T follicular helper cell (primary cell): ENCODE results near the gene C1orf21.

ENCODE experiments used
- DNase-seq: peaks from one replicate; pipeline ENCODE4 v3.0.0-alpha.2; 2020; ENCODE audit warnings: low read depth

Gene C1orf21

DNA sequence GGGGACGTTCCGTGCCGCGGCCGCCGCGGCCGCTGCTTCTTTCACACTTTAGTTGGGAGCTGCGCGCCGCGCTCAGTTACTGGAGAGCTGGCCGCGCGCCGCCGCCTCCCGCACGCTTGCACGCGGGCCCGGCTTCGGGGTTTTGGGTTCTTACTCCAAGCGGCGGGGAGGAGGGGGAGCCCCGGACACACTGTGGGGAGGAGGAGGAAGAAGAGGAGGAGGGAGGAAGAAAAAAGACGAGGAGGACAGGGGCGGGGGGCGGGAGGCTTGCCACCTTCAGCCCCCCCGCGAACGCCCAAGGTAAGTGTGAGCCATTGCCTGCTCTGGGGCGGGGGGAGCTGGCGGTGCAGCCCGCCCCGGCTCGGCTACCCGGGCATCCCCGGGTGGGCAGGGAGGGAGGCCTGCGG, 243 bp downstream of the C1orf21 start:
- DNase-seq, result no peak

DNA sequence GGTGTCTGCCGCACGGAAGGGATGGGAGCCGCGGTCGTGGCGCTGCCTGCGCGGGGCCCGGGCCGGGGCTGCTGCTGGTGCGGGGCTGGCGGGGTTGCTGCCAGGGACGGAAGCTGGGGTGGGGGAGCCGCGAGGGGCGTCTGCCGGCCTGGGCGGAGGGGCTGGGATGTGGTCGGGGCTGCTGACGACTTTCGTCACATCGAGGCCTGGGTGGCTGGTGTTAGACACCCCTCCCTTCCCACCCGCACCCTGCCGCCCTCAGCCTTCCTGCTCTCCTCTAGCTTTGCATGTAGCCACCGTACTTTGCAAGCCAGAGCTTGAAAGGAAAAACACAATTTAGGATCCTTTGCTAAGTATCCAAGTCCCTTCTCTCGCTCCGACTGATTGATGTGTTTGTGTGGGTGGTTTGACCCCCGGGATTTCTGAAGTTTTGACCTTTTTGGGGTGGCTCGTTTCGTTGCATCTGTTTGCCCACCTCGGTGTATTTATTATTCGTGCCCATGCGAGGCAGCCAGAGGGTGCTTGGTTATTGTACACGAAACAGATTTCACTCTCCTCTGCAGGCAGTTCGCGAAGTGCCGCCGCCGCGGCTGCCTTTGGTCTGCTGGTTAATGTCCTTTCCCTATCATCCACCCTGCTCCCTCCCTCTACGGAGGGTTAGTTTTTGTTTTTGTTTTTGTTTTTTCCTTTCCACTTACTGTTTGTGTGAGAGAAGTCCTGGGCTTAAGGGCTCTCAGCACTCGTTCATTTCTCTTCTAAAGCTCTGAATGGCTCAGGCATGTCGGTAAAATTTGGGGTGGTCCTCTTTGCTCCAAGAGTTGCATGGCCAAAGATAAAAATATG, 868 bp downstream of the C1orf21 start:
- DNase-seq, result no peak

DNA sequence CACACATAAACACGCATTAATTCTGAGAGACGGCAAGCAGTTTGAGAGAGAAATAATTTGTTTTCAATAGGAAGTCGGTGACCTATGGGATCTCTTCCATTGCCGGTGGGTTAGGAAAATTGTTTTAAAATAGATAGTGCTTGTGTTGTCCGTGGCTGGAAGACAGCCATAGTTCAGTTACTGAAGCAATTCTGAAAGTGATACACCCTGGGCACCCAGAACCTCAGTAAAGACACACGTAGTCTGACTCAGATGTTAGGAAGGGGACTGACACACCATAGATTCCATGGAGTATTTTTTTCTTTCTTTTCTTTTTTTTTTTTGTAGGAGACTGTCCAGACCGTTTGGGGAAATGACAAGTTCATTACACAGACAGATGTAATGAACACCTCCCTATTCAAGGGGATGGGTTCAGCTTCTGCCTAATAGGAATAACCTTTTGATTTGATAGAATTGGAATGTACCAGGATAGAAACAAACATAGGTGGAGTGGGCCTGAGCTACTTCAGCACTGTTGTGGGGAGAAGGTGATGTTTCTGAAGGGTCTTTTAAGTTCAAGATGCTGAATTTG, 1.6 kb downstream of the C1orf21 start:
- DNase-seq, result no peak

DNA sequence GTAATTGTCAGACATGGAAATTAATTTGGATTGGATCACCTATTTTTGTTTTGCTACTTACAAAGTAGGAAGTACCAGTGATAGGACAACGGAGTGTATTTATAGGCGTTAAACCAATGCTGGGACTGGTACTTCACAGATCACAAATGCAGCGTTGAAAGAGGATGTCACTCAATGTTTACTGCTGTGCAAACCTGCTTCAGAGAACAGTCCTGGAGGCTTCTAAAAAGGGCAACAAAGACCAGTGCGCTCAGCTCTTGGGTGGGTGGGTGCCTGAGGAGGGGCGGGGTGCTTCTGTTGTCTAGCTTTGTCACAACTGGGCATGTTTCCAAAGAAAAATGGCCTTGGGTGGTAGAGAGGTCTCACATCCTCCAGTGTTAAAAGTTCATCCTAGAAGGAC, 2.1 kb downstream of the C1orf21 start:
- DNase-seq, result no peak

DNA sequence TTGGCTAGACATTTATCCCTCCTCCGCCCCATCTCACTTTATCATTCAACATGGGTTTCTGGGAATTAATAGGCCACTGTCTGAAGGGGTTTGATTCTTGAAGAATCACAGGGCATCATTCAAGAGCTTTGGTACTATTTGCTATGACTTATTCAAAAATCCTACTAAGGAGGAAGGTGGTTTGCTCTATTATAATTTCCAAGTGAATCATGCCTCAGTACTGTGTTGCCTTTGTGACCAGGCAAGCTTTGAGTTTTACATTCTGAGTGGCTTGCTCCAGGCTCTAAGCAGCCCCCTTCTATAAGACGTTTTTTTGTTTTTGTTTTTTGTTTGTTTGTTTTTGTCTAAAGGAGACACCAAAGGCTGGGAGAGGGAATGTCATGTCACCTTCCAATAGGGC, 2.6 kb downstream of the C1orf21 start:
- no peak for DNase-seq

DNA sequence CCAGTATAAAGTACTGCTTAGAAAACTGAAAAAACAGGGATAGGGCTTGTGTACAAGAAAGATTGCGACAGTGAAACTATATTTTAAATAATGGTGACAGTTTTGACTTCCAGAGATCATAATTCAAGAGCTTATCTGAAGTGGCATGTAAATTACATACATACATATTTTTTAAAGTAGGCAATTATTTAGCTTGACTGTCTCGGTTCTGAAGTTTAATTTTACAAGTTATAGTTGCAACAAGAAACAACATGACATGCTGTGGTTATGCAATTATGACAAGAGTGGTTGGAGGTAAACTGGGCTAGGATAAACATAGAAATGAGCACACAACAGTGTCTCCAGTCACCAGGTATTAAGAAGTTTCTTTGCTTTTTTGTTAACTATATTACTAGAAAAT, 4.1 kb downstream of the C1orf21 start:
- DNase-seq, result no peak

DNA sequence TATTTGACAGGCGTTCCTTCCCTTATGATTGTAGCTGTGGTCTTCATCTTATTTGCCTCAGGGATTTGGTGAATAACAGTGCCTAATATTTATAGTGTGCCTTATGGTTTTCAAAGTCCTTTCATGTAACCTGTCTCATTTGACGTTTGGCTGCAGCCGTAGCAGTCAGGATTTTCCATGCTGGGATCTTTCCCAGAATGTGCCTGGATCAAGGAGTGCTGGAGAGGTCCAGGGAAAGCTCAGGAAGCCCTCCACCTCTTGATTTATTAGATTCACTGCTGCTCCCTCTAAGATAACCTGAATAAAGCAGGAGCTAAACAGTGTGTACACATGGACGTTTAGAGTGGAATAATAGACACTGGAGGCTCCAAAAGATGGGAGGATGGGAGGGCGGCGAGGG, 5.2 kb downstream of the C1orf21 start:
- DNase-seq, result no peak

DNA sequence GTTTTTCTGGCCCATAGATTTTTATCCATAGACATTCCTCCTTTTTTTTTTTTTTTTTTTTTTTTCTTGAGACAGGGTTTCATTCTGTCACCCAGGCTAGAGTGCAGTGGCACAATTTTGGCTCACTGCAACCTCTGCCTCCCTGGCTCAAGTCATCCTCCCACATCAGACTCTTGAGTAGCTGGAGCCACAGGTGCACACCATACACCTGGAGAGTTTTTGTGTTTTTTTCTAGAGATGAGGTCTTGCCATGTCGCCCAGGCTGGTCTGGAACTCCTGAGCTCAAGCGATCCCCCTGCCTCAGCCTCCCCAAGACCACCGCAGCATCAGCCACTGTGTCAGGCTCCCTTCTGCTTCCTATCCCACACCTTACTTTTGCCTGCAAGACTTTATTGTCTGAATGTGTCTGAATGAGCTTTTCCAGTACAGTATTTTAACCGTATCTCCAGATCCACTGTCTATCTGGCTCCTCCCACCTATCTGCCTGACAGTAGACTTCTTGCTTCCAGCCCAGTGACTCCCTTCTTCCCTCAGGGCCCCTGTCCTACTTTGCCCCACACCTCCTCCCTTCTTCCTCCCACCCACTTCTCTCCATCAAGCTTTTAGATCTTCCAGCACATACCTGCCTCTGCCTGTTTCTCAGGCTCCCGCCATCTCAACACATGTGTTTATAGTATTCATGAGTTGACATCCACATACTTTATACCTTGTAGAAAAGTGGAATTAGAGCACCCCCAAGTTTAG, 6.1 kb downstream of the C1orf21 start:
- no peak for DNase-seq

DNA sequence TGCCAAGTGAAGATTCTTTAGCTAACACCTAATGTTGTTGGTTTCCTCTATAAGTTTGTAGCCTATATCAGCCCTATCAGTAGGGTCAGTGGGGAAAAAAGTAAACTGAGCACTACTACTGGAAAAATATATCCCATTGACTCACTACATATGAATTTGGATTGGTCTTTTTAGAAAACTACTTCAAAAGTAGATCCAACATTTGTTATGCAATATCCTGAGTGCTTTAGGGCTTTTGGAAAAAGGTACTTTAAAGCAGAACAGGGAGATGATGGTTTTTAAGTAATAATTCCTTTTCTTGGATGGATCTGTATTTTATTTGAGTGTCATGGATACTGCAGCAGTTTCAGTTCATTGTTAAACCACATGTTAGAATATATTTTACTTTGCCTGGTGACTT, 7.1 kb downstream of the C1orf21 start:
- no peak for DNase-seq

DNA sequence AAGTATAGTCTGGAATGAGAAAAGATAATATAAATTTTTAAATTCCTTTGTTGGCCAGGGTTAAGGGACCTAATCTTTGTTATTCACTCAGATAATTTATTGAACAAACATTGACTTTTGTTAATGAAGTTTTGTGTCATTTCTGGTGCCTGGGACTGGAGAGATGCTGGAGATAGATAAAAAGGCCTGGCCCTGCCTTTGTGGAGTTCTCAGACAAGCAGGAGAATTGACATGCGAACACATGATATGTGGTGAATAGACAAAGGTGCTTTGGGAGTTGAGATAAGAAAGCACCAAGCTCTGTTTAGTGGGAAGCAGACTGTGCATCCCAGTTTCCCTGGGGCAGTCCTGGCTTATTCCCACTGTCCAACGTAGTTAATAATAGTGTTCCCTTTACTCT, 8.5 kb downstream of the C1orf21 start:
- DNase-seq, result no peak

DNA sequence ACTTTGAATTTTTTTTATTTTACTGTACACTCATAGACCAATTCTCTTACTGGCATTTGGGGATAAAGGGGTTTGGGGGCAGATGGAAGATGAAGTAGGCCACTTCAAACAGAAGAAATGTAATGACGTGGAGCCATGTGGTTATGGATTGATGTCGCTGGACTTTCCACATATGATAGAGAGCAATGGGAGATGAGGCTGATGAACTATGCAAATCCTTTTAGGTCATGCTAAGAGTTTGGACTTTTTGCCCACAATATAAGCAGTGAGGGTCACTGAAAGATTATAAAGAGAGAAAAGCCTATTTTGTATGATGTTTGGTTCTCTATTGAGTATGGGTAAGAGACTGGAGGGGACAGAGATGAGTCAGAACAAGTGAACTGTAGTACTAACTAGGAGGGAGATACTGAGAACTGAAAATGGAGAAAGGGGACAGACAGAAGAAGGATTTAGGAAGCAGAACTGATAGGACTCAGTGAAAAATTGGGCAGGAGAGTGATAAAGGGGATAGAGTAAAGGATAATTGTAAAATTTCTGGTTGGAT, 9.2 kb downstream of the C1orf21 start:
- no peak for DNase-seq

DNA sequence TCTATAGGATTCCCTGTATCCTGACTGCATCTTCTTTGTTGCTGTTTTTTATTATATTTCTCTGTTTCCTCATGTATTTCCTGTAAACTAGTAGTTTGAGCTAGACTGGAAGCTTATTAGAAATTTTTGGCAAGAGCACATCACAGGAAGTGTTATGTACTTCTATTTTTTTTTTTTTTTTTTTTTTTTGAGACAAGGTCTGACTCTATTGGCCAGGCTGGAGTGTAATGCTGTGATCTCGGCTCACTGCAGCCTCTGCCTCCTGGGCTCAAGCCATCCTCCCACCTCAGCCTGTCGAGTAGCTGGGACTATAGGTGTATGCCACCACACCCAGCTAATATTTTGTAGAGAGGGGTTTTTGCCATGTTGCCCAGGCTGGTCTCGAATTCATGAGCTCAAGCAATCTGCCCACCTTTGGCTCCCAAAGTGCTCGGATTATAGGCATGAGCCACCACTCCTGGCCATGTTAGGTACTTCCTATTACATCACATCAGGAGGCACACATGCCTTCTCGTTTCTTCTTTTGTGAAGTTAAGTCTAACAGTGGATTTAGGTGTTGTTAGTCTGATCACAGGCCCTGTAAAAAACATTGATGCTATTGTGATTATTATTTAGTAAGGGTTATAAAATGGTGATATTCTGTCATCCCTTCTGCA, 12.5 kb downstream of the C1orf21 start:
- DNase-seq, result no peak

DNA sequence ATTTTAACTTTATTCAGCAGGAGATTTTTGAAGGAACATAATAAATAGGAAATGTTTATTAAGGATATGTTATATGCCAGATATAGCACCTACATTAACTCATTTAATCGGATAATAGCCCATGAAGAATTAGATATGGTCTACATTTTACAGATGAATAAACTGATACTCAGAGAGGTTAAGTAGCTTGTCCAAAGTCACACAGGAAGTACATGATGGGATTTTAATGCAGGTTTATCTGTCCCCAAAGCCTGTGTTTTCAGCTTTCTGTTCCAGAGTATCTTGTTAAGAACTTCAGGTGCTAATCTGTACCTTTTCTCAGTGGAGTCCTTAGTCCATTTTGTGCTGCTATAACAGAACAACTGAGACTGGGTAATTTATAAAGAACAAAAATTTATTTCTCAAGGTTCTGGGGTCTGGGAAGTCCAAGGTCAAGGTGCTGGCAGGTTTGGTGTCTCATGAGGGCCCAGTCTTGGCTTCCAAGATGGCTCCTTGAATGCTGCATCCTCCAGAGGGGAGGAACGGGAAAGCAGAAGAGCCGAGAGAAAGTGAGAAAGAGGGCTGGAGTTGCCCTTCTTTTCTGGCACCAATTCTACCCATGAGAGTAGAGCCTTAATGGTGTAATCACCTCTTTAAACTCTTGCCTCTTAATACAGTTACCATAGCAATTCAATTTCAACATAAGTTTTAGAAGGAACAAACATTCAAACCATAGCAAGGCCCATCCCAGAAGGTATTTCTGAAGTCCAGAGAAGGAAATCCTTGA, 17.3 kb downstream of the C1orf21 start:
- no peak for DNase-seq

DNA sequence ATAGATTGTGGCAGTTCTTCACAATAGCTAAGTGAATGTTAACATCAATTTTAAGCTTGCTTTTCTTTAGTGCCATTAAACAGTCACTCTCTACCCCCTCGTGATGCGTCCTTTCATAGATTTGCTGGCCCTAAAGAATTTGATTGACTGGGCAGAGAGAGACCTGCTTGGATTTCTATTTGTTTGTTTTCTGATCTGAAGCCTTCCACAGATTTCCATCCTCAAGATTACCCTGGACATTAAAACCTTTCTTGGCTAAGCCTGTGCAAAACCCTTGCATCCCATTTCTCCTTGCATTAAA, 17.8 kb downstream of the C1orf21 start:
- no peak for DNase-seq

DNA sequence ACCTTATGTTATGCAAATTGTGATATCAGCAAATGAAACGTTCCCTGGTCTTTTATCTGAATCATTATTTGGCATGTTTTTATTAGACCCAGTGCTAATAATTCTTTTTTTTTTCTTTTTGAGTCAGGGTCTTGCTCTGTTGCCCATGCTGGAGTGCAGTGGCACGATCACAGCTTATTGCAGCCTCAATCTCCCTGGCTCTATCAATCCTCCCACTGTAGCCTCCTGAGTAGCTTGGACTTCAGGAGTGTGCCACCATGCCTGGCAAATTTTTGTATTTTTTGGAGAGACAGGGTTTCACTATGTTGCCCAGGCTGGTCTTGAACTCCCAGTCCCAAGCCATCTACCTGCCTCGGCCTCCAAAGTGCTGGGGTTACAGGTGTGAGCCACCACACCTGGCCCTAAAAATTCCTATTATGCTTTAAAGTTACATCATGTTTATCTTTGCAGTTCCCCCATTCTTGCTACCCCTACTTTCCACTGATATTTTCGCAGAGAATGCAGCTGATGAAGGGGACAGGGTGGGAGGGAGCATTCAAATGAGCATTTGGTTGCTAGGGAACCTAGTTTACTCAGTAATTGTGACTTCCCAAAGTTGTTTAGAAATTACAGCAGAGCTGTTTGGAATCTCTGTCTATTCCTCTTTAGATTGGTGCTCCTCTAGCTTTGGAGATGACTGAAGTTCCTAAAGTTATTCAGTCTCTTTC, 18.4 kb downstream of the C1orf21 start:
- no peak for DNase-seq

DNA sequence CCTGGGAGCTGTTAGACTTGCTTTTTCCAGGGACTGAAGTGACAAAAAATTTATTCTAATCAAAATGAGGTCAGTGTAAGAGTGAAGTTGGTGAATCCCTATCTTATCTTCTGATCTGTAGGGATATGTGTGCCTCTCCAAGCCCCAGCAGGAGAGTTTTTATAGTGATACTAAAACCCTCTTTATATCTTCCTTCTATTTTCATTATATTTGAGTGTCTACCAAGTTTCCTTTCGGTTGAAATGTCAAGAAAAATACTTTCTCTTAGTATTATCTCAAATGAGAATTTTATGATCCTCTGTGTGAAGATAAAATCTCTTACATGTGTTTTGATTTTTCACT, 18.9 kb downstream of the C1orf21 start:
- no peak for DNase-seq

DNA sequence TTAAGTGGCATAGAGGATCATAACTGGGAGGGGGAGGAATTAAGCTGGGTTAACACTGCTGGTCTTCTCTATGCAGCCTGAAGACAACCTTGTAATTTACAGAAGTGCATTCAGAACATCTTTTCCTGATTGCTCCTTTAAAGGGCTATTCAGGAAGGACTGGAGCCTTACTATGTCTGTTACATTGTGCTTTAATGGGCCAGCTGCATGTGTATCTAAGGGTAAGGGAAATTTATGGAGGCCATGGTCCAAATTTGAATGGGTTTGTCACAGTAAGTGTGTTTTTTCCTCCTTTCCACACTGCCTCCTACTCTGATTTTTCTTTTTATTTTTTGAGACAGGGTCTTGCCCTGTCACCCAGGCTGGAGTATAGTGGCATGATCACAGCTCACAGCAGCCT, 19.6 kb downstream of the C1orf21 start:
- no peak for DNase-seq

DNA sequence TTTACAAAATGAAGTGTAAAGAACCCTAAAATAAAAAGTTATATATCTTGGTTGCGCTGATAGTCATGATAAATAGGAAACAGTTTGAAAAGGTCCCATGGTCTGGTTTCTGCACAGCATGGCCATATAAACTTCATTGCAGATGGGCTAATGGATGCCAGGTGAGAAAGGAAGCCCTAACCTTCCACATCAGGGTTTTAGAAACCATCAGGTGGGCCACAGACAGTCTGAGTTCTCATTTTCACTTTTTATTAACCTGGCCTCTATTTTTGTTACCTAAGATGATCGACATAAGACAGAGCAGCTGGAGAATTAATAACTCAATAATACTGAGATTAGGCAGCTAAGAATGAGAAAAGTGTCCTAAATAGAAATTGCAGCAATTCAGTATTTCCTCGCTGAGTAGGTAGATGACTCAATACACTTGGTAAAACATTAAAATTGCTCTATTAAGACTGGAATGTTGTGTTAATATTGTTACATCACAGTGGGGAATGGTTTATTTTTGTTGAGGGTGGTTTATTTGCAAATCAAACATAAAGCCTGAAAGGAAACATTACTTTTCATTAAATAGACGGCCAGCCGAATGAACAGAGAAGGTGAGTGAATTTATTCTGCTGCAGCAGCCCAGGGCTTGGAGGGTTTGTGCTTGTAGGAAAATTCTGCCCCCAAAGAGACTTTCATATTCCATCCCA, 21.1 kb downstream of the C1orf21 start:
- DNase-seq, result no peak

DNA sequence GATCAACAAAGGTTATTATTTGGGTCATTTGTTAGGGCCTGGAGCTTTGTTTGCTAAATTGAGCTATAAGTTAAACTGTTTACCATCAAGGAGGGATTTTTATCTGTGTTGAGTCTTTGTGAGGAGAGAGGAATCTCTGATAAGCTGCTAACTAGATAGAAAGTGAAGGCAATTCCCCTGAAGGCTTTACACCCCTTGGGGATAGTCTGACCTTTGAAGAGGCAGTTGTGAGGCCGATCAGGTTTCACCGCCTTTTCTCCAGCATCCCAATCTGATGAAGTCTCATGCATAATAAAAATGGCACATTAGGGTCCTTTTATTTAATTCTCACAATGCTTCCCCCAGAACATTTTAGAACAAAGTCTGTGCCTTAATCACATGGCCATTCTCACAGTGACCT, 21.8 kb downstream of the C1orf21 start:
- no peak for DNase-seq

DNA sequence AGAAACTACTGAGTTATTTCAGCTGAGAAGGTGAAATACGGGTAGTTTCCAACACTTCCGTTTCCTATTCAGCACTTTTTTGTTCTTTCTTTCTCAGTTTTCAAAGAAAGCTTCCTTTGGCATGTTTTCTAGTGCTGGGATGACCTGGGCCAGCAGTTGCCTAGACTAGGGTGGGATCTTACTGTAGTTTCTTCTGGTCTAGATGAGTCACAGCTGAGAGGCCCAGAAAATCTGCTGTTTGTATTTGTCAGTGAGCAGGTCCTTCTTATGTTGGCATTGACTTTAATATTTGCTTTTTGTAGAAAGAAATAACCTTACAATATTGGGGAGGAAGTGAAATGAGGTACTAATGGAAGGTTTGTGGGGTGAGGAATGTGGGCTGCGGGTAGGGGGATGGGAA, 22.2 kb downstream of the C1orf21 start:
- DNase-seq, result no peak

DNA sequence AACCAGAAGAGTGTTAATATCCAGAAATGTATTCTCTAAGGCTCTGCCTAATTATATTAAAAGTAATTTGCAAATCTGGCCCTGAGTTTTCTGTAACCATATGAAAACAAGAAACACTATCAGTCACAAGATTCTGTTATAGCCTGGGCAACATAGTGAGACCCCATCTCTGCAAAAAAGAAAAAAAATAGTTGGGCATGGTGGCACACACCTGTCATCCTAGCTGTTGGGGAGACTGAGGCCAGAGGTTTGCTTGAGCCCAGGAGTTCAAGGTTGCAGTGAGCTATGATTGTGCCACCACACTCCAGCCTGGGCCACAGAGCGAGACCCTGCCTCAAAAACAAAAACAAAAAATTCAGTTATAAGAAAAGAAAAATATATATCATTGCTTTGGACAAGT, 25.6 kb downstream of the C1orf21 start:
- DNase-seq, result no peak
